Amygdala (tissue), 56 donors: ENCODE results near the gene TMEM209.
"Not testable (repeated sequence)": the region's sequence is repeated elsewhere in the genome, so short reads cannot be mapped to it uniquely, and the experiment has no call there.

Experiments used
- DNase-seq, 56 donors: peaks; one replicate each; lab custom pipeline; 2025; lab: John Stamatoyannopoulos, UW

Gene TMEM209

GRCh38 chr7:130205084-130205947 lies at the start of gene TMEM209:
Gene TMEM209 (minus strand): TSS chr7:130205406. CDS start chr7:130205375, 31 bp downstream.
- peak; percentile 48 to 96 (median 90) for DNase-seq

GRCh38 chr7:130254555-130254954 lies 49.3 kb upstream of the TMEM209 start:
- DNase-seq = no peak

GRCh38 chr7:130249626-130250025 lies 44.4 kb upstream of the TMEM209 start:
- DNase-seq = not testable (repeated sequence)

GRCh38 chr7:130248842-130249241 lies 43.6 kb upstream of the TMEM209 start:
- not testable (repeated sequence) for DNase-seq

- not testable (repeated sequence) for DNase-seq
These were observed 41.3 kb upstream of the TMEM209 start for GRCh38 chr7:130246491-130246890.

GRCh38 chr7:130243486-130243885 lies 38.3 kb upstream of the TMEM209 start:
- not testable (repeated sequence) for DNase-seq

- DNase-seq = peak in 30 of 56 donors; percentile 1 to 72 (median 20)
These were observed 37.2 kb upstream of the TMEM209 start for GRCh38 chr7:130242198-130243014.

- DNase-seq = no peak
These were observed 35.0 kb upstream of the TMEM209 start for GRCh38 chr7:130240240-130240639.

GRCh38 chr7:130236361-130236760 lies 31.2 kb upstream of the TMEM209 start:
- DNase-seq = not testable (repeated sequence)

GRCh38 chr7:130234078-130234477 lies 28.9 kb upstream of the TMEM209 start:
- no peak for DNase-seq

- no peak for DNase-seq
These were observed 27.0 kb upstream of the TMEM209 start for GRCh38 chr7:130232209-130232608.

- peak in 5 of 56 donors; percentile 1 to 18 (median 6) for DNase-seq
These were observed 26.6 kb upstream of the TMEM209 start for GRCh38 chr7:130231792-130232191.

- DNase-seq = not testable (repeated sequence)
These were observed 24.8 kb upstream of the TMEM209 start for GRCh38 chr7:130229981-130230380.

- peak in 1 of 56 donors; percentile 9 for DNase-seq
These were observed 23.8 kb upstream of the TMEM209 start for GRCh38 chr7:130228840-130229502.

GRCh38 chr7:130227883-130228575 lies 22.8 kb upstream of the TMEM209 start:
- peak in 5 of 56 donors; percentile 3 to 38 (median 15) for DNase-seq

- DNase-seq = no peak
These were observed 21.1 kb upstream of the TMEM209 start for GRCh38 chr7:130226333-130226732.

GRCh38 chr7:130224923-130225322 lies 19.7 kb upstream of the TMEM209 start:
- DNase-seq = not testable (repeated sequence)

- no peak for DNase-seq
These were observed 19.0 kb upstream of the TMEM209 start for GRCh38 chr7:130224210-130224609.

- DNase-seq = no peak
These were observed 18.4 kb upstream of the TMEM209 start for GRCh38 chr7:130223646-130224045.

GRCh38 chr7:130221746-130222145 lies 16.5 kb upstream of the TMEM209 start:
- no peak for DNase-seq
